Activated CD8-positive, alpha-beta memory T cell treated with anti-CD3 and anti-CD28 coated beads, Interleukin-2, amount 50 U/mL, for 24 hours (primary cell): Measurements from ENCODE around the gene HSF5.

Experiments used
- DNase-seq: peaks from one replicate; pipeline ENCODE4 v3.0.0-alpha.2; 2020; ENCODE audit errors: extremely low read depth

The HSF5 gene

GRCh38 chr17:58487589-58488427, at the start of gene HSF5:
HSF5 (minus strand) TSS chr17:58488408; CDS start chr17:58488274, 134 bp downstream.
- peak; percentile 27 for DNase-seq

GRCh38 chr17:58537266-58537665, 49.1 kb upstream of the HSF5 start:
- no peak for DNase-seq

GRCh38 chr17:58536542-58536941, 48.3 kb upstream of the HSF5 start:
- no peak for DNase-seq

GRCh38 chr17:58535431-58535830, 47.2 kb upstream of the HSF5 start:
- no peak for DNase-seq

GRCh38 chr17:58534901-58535421, 46.8 kb upstream of the HSF5 start:
- DNase-seq = no peak

GRCh38 chr17:58534331-58534730, 46.1 kb upstream of the HSF5 start:
- no peak for DNase-seq

GRCh38 chr17:58533616-58534188, 45.5 kb upstream of the HSF5 start:
- DNase-seq = no peak

GRCh38 chr17:58532555-58532951, 44.3 kb upstream of the HSF5 start:
- no peak for DNase-seq

- DNase-seq = no peak
Measured at GRCh38 chr17:58531661-58532554, 43.7 kb upstream of the HSF5 start.

- no peak for DNase-seq
Measured at GRCh38 chr17:58531122-58531521, 42.9 kb upstream of the HSF5 start.

GRCh38 chr17:58530655-58531054, 42.4 kb upstream of the HSF5 start:
- DNase-seq = no peak

- no peak for DNase-seq
Measured at GRCh38 chr17:58529275-58529674, 41.1 kb upstream of the HSF5 start.

- no peak for DNase-seq
Measured at GRCh38 chr17:58528443-58528842, 40.2 kb upstream of the HSF5 start.

- no peak for DNase-seq
Measured at GRCh38 chr17:58527949-58528348, 39.7 kb upstream of the HSF5 start.

- DNase-seq = no peak
Measured at GRCh38 chr17:58527306-58527705, 39.1 kb upstream of the HSF5 start.

- DNase-seq = no peak
Measured at GRCh38 chr17:58525239-58525638, 37.0 kb upstream of the HSF5 start.

- no peak for DNase-seq
Measured at GRCh38 chr17:58521680-58522079, 33.5 kb upstream of the HSF5 start.

GRCh38 chr17:58520843-58521430, 32.7 kb upstream of the HSF5 start:
- DNase-seq = no peak

GRCh38 chr17:58517928-58518609, 29.9 kb upstream of the HSF5 start:
- peak; percentile 99 for DNase-seq

GRCh38 chr17:58517378-58517927, 29.2 kb upstream of the HSF5 start:
- no peak for DNase-seq
